GM19193 (cell line): ENCODE results near the gene NFIA.

ENCODE experiments used
- POLR2A ChIP-seq: IDR thresholded peaks from 4 replicates; pipeline ENCODE4 v1.6.1; 2011; ENCODE audit not compliant: insufficient read depth, insufficient read length; ENCODE audit errors: extremely low read depth

NFIA gene

DNA sequence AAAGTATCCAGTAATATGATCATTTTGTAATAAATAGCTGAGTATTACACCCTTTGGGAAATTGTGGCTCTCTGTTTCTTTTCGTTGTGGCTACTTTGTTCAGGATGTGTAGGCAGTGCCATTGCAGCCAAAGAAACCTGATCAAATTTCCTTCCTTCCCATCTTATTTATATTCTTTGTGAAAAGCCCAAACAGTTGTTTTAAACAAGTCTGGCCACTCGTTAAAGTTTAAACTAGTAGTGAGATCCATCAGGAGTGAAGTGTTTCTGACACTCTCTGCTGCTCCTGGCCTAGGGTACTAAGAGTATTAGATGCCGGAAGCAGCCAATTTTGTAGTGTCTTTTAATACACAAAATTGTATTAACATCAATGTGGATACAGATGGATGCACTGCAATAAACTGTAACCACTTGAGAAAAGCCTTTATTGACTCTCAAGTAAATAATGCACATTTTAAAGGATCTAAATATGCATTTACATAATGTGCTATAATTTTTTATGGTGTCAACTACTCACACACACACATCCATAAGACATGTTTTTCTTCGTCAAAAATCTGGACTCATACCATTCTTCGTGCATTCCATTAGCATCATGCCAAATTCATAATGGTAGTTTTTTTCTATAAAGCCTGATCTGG lies 317.9 kb downstream of the NFIA start:
- TF ChIP-seq POLR2A, result no peak

DNA sequence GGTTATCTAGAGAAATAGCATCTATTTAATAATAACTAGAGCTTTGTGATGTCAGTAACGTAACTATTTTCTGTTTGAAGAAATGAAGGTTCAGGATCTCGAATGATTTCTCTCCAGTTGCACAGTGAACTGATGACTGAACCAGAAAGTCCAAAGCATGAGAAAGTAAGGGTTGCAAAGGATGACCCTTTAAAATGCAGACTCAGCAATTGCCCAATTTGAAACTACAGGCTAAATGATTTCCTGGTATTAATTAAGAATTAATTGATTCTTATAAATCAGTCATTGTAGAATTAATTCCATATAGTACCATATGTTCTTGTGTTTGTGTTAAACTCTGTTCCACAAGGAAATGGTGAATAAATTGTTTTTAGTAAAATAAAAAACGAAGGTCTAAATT lies 318.6 kb downstream of the NFIA start:
- TF ChIP-seq POLR2A, result no peak

DNA sequence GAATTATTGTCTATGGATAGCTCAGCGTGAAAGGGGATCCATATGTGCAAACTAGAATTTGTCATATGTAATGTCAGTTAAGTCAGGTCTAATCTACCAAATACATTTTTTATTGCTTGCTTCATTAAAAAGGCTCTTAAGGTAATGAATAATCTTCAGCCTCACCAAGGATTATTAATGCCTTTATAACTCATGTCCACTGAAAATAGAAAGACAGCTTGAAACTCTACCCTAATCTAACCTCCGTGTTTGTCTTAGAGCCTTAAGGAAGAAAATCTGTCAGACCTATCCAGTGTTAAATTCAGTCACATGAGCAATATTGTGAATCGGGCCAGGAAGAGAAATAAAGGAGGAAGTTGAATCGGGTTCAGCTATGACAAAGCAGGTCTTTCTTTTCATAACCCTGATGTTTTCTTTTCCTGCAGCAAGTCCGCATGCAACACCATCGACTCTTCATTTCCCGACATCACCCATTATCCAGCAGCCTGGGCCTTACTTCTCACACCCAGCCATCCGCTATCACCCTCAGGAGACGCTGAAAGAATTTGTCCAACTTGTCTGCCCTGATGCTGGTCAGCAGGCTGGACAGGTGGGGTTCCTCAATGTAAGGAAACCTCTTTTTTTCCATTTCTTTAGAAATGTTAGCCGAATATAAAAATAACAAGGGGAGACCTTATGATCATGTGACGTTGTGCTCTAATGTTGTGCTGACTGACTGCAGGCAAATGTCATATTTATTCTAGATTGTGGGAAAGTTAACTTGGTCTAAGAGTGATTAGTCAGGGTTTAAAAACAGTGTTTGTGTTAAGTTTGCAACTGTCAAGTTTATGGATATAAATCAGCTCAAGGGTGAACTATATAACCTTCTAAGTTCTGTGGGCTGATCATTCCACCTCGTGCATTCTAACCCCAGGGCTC lies 321.6 kb downstream of the NFIA start:
- no peak for TF ChIP-seq POLR2A

DNA sequence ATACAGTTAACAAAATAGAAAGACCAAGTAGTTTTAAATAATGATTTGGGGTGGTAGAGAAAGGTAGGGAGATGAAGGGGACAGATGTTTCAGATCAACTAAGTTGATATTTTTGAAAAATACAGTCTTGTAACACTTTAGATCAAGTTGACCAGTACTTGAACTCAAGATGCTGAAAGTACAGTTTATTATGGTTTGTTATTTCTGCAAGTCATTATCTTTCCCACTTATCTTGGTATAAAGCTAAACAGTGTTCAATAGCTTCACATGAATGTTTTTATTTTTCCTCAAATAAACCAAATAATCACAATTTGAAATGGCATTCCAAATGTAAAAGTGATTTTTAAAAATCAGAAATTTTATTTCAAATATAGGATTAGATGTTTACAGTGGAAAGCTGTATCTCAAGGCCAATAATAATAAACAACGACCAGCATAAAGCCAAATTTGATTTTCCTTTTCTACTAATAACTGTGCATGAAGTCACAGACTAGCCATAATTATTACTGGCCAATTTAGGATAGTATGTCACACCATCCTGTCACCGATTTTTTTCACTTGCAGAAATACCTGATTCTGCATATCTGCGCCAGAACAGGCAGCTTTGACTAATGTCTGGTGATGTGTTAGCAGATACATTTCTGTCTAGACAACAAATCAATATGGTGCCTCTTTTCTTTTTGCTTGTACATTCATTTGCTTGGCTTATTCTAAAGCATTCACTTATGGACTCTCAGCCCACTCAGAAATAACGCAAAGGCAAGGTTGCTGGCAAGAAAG lies 322.4 kb downstream of the NFIA start:
- TF ChIP-seq POLR2A, result no peak

DNA sequence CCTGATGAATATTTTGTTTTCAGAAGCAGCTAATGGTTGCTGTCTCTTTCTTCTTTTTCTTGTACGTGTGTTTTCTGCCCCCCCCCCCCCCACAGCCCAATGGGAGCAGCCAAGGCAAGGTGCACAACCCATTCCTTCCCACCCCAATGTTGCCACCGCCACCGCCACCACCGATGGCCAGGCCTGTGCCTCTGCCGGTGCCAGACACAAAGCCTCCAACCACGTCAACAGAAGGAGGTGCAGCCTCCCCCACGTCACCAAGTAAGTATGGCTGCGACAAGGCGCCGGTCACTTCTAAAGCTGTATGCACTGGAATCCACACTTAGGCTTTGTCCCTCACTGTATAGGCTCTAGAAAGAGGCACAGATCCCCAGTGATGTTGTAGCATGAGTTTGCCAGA lies 324.1 kb downstream of the NFIA start:
- TF ChIP-seq POLR2A, result no peak

DNA sequence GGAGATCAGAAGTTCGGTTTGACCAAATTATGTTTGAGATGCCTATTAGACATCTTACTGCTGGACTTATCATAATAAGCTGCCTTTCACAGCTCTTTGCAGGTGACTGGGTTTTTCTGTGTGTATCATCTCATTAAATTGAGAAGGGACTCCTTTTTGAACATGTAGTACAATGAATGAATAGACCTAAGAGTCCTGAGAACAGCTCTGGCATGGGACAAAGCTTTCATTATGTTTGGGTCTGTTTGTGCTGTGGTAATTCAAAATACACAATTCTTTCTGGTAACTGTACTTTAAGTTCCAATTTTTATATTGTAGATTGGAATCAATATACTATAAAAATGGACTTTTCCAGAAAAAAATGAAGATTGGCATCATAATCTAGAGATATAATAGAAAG lies 330.2 kb downstream of the NFIA start:
- TF ChIP-seq POLR2A, result no peak

DNA sequence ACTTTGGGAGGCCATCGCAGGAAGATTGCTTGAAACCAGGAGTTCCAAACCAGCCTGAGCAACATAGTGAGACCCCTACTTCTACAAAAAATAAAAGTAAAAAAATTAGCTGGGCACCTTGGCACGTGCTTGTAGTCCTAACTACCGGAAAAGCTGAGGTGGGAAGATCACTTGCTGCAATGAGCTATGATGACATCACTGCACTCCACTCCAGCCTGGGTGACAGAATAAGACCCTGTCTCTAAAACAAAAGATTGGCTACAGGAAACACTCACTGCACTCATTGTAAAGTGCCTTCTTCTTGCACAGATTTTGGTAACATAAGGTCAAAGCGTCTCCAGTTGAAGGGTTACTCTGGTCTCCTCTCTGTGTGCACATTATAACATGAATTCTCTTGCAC lies 336.8 kb downstream of the NFIA start:
- TF ChIP-seq POLR2A, result no peak

DNA sequence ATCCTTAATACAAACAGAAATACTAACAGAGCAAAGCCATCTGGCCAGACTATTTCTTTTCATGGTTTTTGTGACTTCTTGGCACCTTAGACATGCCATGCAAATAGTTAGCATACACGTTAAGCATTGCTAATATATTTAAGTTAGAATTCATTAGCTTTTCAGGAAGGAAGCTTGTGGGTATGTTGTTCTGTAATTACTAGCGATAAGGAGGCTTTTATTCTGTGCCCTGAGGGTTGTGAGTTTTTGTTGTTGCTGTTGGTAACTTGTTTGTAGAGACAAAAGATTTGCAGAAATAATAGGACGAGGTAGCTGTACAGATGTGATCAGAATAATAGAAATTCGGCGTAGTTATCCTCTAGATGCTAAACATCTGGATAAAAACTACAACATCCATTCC lies 337.3 kb downstream of the NFIA start:
- TF ChIP-seq POLR2A, result no peak

DNA sequence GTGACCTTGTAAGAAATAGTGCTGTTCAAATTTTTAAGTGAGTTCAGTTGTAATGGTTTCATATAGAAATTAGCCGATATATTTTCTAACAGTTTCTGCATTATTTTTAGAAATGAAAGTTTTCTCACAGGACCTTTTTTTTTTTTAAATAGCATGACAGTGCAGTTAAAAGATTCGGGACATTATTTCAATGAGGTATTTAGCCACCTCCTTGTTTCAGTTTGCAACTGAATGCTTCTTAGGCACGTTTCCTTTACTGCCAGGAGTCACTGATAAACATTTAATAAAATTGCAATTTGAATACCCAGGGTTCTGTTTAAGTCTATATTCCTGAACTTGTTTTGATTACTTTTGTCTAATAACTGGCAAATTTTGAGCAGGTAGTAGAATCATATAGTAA lies 337.9 kb downstream of the NFIA start:
- TF ChIP-seq POLR2A, result no peak

DNA sequence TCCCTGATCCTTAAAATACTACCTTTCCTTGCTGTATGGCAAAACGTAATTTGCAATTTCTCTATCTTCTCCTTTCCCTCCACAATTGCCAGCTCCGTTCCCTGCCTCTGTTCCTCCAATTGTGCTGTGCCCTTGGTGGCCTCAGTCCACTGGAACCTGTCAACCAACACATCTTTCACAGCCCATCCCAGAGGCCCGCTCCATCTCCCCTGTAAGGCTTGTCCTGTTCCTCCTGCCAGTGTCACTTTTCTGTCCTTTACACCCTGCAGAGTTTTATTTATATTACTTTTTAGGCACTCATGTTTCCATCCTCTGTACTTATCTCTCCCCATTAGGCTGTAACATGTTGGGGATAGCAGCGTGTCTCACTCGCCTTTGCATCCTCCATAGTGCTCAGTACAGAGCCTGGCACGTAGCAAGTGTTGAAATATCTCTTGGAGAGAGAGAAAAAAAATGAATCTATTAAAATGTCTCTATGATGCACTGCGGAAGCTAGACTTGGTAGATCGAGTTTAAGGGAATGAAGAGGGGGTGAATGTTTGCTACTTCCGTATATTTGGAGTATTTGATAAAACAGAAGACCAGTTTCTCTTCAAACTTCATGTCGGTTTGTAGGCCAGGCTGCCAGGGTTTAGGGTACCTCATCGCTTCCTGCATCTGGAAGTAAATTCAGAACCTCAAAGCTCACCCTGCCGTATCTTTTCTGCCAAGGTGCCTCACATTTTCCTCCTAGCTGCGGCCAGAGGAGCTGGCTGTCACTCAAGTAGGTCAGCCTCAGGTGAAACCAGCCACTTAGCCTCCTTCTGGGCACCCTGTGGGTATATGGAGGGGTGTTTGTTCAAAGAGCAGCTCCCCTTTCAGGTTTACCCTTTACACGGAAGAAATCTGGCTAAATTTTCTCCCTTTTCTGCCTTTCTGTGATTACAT lies 338.8 kb downstream of the NFIA start:
- no peak for TF ChIP-seq POLR2A

DNA sequence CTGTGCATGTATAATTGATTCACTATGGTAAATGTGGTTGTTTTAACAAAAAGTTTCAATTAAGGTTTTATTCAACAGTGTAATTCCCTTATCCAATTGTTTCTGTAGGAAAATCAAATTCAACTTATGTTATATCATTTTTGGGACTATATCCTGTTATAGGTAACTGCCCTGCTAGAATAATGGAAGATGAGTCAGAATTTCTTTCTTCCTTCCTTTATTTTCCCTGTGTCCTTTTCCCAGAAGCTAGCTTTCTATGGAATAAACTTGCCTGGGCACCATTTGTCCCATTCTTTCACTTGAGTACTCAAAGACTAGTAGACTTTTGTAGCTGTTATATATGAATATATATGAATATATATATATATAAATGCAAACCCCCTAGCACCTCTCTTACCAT lies 341.3 kb downstream of the NFIA start:
- TF ChIP-seq POLR2A, result no peak

DNA sequence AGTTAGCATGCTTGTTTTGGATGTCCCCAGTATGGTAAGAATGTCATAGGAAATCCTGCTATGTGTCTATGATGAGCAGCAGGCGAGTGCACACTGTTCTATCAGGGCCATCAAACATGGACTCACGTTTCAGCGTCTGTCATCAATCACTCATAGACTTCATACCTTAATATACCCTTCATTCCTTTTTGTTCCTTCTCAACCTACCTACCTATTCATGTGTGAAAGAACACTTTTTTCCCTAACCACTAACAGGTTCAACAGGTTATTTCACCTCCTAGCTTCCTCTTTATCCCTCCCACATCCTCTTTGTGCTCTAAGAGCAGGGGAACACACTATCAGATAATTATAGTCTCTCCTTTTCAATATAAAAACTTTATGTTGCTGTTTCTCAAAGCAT lies 342.0 kb downstream of the NFIA start:
- TF ChIP-seq POLR2A, result no peak

DNA sequence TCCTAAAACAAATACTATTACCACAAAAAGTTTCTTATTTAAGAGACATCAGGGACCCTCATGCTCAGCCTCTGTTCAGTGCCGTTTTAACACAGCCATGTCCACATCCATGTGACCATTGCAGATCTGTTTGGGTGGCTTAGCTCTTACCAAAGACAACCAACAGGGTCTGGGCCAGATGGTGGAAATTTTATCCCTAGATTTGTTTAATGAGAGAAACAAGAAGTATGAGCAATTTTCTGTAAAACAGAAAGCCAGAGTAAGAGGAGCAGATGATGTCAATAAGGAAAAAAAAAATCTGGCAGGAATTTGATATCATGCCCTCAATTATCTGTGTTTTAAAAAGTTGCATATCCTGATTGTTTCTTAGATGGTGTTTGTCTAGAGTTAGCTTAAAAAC lies 342.7 kb downstream of the NFIA start:
- TF ChIP-seq POLR2A, result no peak

DNA sequence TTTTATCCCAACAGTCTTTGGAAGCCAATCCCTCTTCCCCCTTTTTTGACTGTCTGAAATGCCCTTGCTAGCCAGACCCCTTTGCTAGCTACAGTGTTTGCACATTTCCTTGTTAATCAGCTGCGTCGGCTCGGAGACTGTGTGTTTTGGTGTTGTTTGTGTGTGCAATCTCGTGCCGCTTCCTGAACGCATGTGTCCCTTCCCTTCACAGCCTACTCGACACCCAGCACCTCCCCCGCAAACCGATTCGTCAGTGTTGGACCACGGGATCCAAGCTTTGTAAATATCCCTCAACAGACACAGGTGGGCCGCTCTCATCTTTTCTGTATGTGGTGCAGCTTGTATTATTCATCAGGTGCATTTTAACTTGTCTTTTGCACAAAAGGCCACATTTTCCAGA lies 343.9 kb downstream of the NFIA start:
- no peak for TF ChIP-seq POLR2A
